Neuronal stem cell (in vitro differentiated cells): Measurements from ENCODE around the gene UAP1.

Experiments used
- DNase-seq: peaks from one replicate; pipeline ENCODE4 v3.0.0-alpha.2; 2013; ENCODE audit warnings: low spot score
- H2AFZ ChIP-seq: one replicate; pipeline ENCODE4 v1.6.1; 2013; ENCODE audit warnings: mild to moderate bottlenecking, low read length, inconsistent platforms
- H2AK5ac ChIP-seq: 2 replicates; pipeline ENCODE4 v1.6.1; 2013; ENCODE audit warnings: low read depth, mild to moderate bottlenecking, inconsistent platforms, low read length, moderate library complexity, mixed read lengths
- H2BK120ac ChIP-seq: 2 replicates; pipeline ENCODE4 v1.6.1; 2013; ENCODE audit warnings: low read depth, mild to moderate bottlenecking, inconsistent platforms, low read length, moderate library complexity, mixed read lengths
- H2BK12ac ChIP-seq: one replicate; pipeline ENCODE4 v1.6.1; 2013; ENCODE audit warnings: low read length, inconsistent platforms
- H2BK15ac ChIP-seq: 2 replicates; pipeline ENCODE4 v1.6.1; 2013; ENCODE audit warnings: mild to moderate bottlenecking, low read length, inconsistent platforms, mixed read lengths
- H2BK5ac ChIP-seq: one replicate; pipeline ENCODE4 v1.6.1; 2013; ENCODE audit warnings: inconsistent platforms, mild to moderate bottlenecking, low read length, moderate library complexity
- H3K14ac ChIP-seq: one replicate; pipeline ENCODE4 v1.6.1; 2013; ENCODE audit warnings: low read length, inconsistent platforms
- H3K18ac ChIP-seq: 2 replicates; pipeline ENCODE4 v1.6.1; 2013; ENCODE audit warnings: low read length, inconsistent platforms
- H3K23ac ChIP-seq: 2 replicates; pipeline ENCODE4 v1.6.1; 2013; ENCODE audit warnings: low read depth, mild to moderate bottlenecking, mixed read lengths, low read length, inconsistent platforms; ENCODE audit not compliant: poor library complexity
- H3K27ac ChIP-seq: replicated peaks from 3 replicates; pipeline ENCODE4 v1.5.1; 2013; ENCODE audit warnings: low read length, inconsistent platforms
- H3K27me3 ChIP-seq, 3 experiments: 2 replicates each; pipeline ENCODE4 v1.6.1; 2013; ENCODE audit warnings: low read length in 3 of 3, mild to moderate bottlenecking in 2 of 3, inconsistent platforms in 1 of 3, low read depth in 1 of 3, mixed read lengths in 1 of 3, moderate library complexity in 1 of 3; ENCODE audit not compliant: control insufficient read depth in 3 of 3, insufficient read depth in 3 of 3
- H3K36me3 ChIP-seq, 2 donors: replicated peaks in 1 of 2; 2 replicates each; pipeline ENCODE4 v1.6.1; 2013; ENCODE audit warnings: low read length in 2 of 2; ENCODE audit not compliant: control insufficient read depth in 2 of 2, insufficient read depth in 2 of 2
- H3K4ac ChIP-seq: 2 replicates; pipeline ENCODE4 v1.6.1; 2013; ENCODE audit warnings: inconsistent platforms, mild to moderate bottlenecking, low read length, moderate library complexity
- H3K4me1 ChIP-seq, 2 donors: 1 replicate in 1 of 2; 2 replicates in 1 of 2; pipeline ENCODE4 v1.6.1; 2013; ENCODE audit warnings: low read length in 2 of 2, low read depth in 1 of 2; ENCODE audit not compliant: control insufficient read depth in 2 of 2, insufficient read depth in 1 of 2
- H3K4me2 ChIP-seq: one replicate; pipeline ENCODE4 v1.6.1; 2013; ENCODE audit warnings: mild to moderate bottlenecking, low read length, inconsistent platforms; ENCODE audit not compliant: insufficient read depth, poor library complexity, severe bottlenecking
- H3K4me3 ChIP-seq, 2 donors: 2 replicates each; pipeline ENCODE4 v1.5.1; 2013; ENCODE audit warnings: low read length in 2 of 2, mild to moderate bottlenecking in 2 of 2, inconsistent platforms in 1 of 2, moderate library complexity in 1 of 2
- H3K79me1 ChIP-seq: one replicate; pipeline ENCODE4 v1.6.1; 2013; ENCODE audit warnings: low read depth, mild to moderate bottlenecking, inconsistent platforms, low read length, moderate library complexity
- H3K9ac ChIP-seq: one replicate; pipeline ENCODE4 v1.6.1; 2013; ENCODE audit warnings: mild to moderate bottlenecking, low read depth, low read length, inconsistent platforms; ENCODE audit not compliant: poor library complexity
- H3K9me3 ChIP-seq, 2 donors: replicated peaks in 1 of 2; 2 replicates each; pipeline versions ENCODE3 to v1.6.1; 2013; ENCODE audit warnings: low read length in 2 of 2, mild to moderate bottlenecking in 2 of 2, inconsistent platforms in 1 of 2, low read depth in 1 of 2, mixed read lengths in 1 of 2, moderate library complexity in 1 of 2; ENCODE audit not compliant: control insufficient read depth in 2 of 2, insufficient read depth in 1 of 2
- H4K8ac ChIP-seq: one replicate; pipeline ENCODE4 v1.6.1; 2013; ENCODE audit warnings: low read depth, mild to moderate bottlenecking, inconsistent platforms, low read length, moderate library complexity
- H4K91ac ChIP-seq: one replicate; pipeline ENCODE4 v1.6.1; 2013; ENCODE audit warnings: low read length, low read depth, mild to moderate bottlenecking, inconsistent platforms; ENCODE audit not compliant: poor library complexity
- WGBS, 2 donors: extraction: QIAGEN DNeasy Blood & Tissue Kit; methylation state at CpG; one replicate each; pipeline ENCODE4 v1.1.7; 2013; ENCODE audit warnings: missing lambda C conversion rate in 2 of 2, mixed read lengths in 1 of 2; ENCODE audit not compliant: insufficient read length in 2 of 2, insufficient replicate concordance in 1 of 2; ENCODE audit errors: extremely low coverage in 2 of 2; 5-methylcytosine and 5-hydroxymethylcytosine counted together

UAP1 gene

GRCh38 chr1:162550925-162551324 lies 10.6 kb upstream of the UAP1 start:
- Histone ChIP-seq H3K4ac (no peak overlapping the region), H4K91ac (no peak overlapping the region), H3K4me1 (no peaks in the 10 kb centered on the region), H4K8ac (no peak overlapping the region), H2BK12ac (no peak overlapping the region), H3K79me1 (no peaks in the 10 kb centered on the region), H3K4me3 (no peak overlapping the region), H3K9ac (no peak overlapping the region), H3K23ac (no peak overlapping the region), H3K27me3 (no peaks in the 10 kb centered on the region), H2BK5ac (no peak overlapping the region), H3K36me3 (no peaks in the 10 kb centered on the region), H3K4me2 (no peak overlapping the region), H2BK120ac (no peak overlapping the region), H3K14ac (no peak overlapping the region), H3K27ac (no peak overlapping the region), H2AK5ac (no peak overlapping the region), H3K18ac (no peak overlapping the region), H3K9me3 (no peaks in the 10 kb centered on the region), H2AFZ (no peak overlapping the region), H2BK15ac (no peak overlapping the region)
- WGBS, 2 donors, result no CpG with 5 or more reads among the region's 1 CpG
- no peak for DNase-seq

GRCh38 chr1:162551969-162552683 lies 9.4 kb upstream of the UAP1 start:
- DNase-seq, result no peak

GRCh38 chr1:162552684-162553252 lies 8.8 kb upstream of the UAP1 start:
- no peak overlapping the region for H3K18ac ChIP-seq
- no peak overlapping the region for H3K14ac ChIP-seq
- H2BK12ac ChIP-seq, result no peak overlapping the region
- H2BK120ac ChIP-seq, result no peak overlapping the region
- no peak overlapping the region for H3K23ac ChIP-seq
- H3K4me3 ChIP-seq, result no peak overlapping the region
- no peak overlapping the region for H2AFZ ChIP-seq
- H3K27me3 ChIP-seq, result peaks cover 0 to 3% (median 0%) of the 10 kb centered on the region in 3 experiments
- no peak overlapping the region for H3K9ac ChIP-seq
- H2AK5ac ChIP-seq, result no peak overlapping the region
- no peaks in the 10 kb centered on the region for H3K36me3 ChIP-seq
- H3K4ac ChIP-seq, result no peak overlapping the region
- no peak overlapping the region for H3K27ac ChIP-seq
- no peaks in the 10 kb centered on the region for H3K4me1 ChIP-seq
- H3K79me1 ChIP-seq, result no peaks in the 10 kb centered on the region
- no peak overlapping the region for H4K91ac ChIP-seq
- no peak overlapping the region for H3K4me2 ChIP-seq
- no CpG with 5 or more reads among the region's 8 CpGs for WGBS, 2 donors
- H4K8ac ChIP-seq, result no peak overlapping the region
- DNase-seq, result no peak
- H3K9me3 ChIP-seq, result no peaks in the 10 kb centered on the region
- no peak overlapping the region for H2BK15ac ChIP-seq
- H2BK5ac ChIP-seq, result no peak overlapping the region

More at GRCh38 chr1:162551969-162552683, 9.4 kb upstream of the UAP1 start:
- Histone ChIP-seq H3K27me3 (no peaks in the 10 kb centered on the region), H2BK5ac (no peak overlapping the region), H2AK5ac (no peak overlapping the region), H3K18ac (no peak overlapping the region), H3K23ac (no peak overlapping the region), H3K36me3 (no peaks in the 10 kb centered on the region), H2BK15ac (no peak overlapping the region), H3K27ac (no peak overlapping the region), H2AFZ (no peak overlapping the region), H4K91ac (no peak overlapping the region), H3K14ac (no peak overlapping the region), H3K4ac (no peak overlapping the region), H4K8ac (no peak overlapping the region), H3K9me3 (no peaks in the 10 kb centered on the region), H3K9ac (no peak overlapping the region), H3K79me1 (no peaks in the 10 kb centered on the region), H3K4me2 (no peak overlapping the region), H3K4me3 (no peak overlapping the region), H2BK12ac (no peak overlapping the region), H2BK120ac (no peak overlapping the region), H3K4me1 (no peaks in the 10 kb centered on the region)
- WGBS, 2 donors, result no CpG with 5 or more reads among the region's 7 CpGs

- Histone ChIP-seq H3K18ac (no peak overlapping the region), H3K4ac (no peak overlapping the region), H3K27me3 (peaks cover 0 to 3% (median 0%) of the 10 kb centered on the region in 3 experiments), H2BK12ac (no peak overlapping the region), H2BK15ac (no peak overlapping the region), H3K9ac (no peak overlapping the region), H2AK5ac (no peak overlapping the region), H2AFZ (no peak overlapping the region), H3K14ac (no peak overlapping the region), H2BK5ac (no peak overlapping the region), H4K8ac (no peak overlapping the region), H3K9me3 (no peaks in the 10 kb centered on the region), H3K27ac (no peak overlapping the region), H3K4me3 (no peak overlapping the region), H3K23ac (no peak overlapping the region), H4K91ac (no peak overlapping the region), H3K36me3 (no peaks in the 10 kb centered on the region), H3K4me2 (no peak overlapping the region), H3K4me1 (no peaks in the 10 kb centered on the region), H3K79me1 (no peaks in the 10 kb centered on the region), H2BK120ac (no peak overlapping the region)
- WGBS, 2 donors, result no CpG with 5 or more reads among the region's 1 CpG
- no peak for DNase-seq
Observed at GRCh38 chr1:162554258-162554657, 7.3 kb upstream of the UAP1 start.
